ENCODE measurements around the gene DENND1A. TPM values are rescaled to one million over a fixed set of nuclear protein-coding genes. Genes with fewer than 3 reads are reported as not detected.

Gene DENND1A
- total and polyA plus RNA-seq, 2 experiments from 2014 or later, result 13.1 to 14.5 TPM

GRCh38 chr9:123601828-123602227 is 328.1 kb downstream of the DENND1A start:
- Histone ChIP-seq H3K36me3 (no peaks in the 10 kb centered on the region), H3K4me3 (no peak overlapping the region), H3K9me3 (ENCODE audit: low read depth) (no peaks in the 10 kb centered on the region), H3K27ac (no peak overlapping the region), H3K4me1 (ENCODE audit: low read depth) (peaks cover 11% of the 10 kb centered on the region), H3K27me3 (no peaks in the 10 kb centered on the region)
- TF ChIP-seq CTCF (IDR thresholded peaks at IDR 0.05; ENCODE audit: low read depth, low read length), result no peak
- DNase-seq (ENCODE audit: low read depth in 1 of 2, low spot score in 1 of 2), result no peak

- Histone ChIP-seq H3K4me1 (ENCODE audit: low read depth) (peaks cover 2% of the 10 kb centered on the region), H3K36me3 (no peaks in the 10 kb centered on the region), H3K9me3 (ENCODE audit: low read depth) (no peaks in the 10 kb centered on the region), H3K27me3 (no peaks in the 10 kb centered on the region), H3K27ac (no peak overlapping the region), H3K4me3 (no peak overlapping the region)
- no peak for DNase-seq (ENCODE audit: low read depth in 1 of 2, low spot score in 1 of 2)
- no peak for TF ChIP-seq CTCF (IDR thresholded peaks at IDR 0.05; ENCODE audit: low read depth, low read length)
These were observed 330.1 kb downstream of the DENND1A start for GRCh38 chr9:123599781-123600180.

GRCh38 chr9:123597876-123598556 is 331.9 kb downstream of the DENND1A start:
- H3K9me3 ChIP-seq (ENCODE audit: low read depth), result no peaks in the 10 kb centered on the region
- TF ChIP-seq CTCF (IDR thresholded peaks at IDR 0.05; ENCODE audit: low read depth, low read length), result no peak
- no peak for DNase-seq (ENCODE audit: low read depth in 1 of 2, low spot score in 1 of 2)
- H3K36me3 ChIP-seq, result no peaks in the 10 kb centered on the region
- peaks cover 2% of the 10 kb centered on the region for H3K4me1 ChIP-seq (ENCODE audit: low read depth)
- no peak overlapping the region for H3K4me3 ChIP-seq
- no peaks in the 10 kb centered on the region for H3K27me3 ChIP-seq
- H3K27ac ChIP-seq, result no peak overlapping the region

- Histone ChIP-seq H3K9me3 (ENCODE audit: low read depth) (no peaks in the 10 kb centered on the region), H3K4me3 (no peak overlapping the region), H3K4me1 (ENCODE audit: low read depth) (peaks cover 2% of the 10 kb centered on the region), H3K27me3 (no peaks in the 10 kb centered on the region), H3K36me3 (no peaks in the 10 kb centered on the region), H3K27ac (no peak overlapping the region)
- DNase-seq (ENCODE audit: low read depth in 1 of 2, low spot score in 1 of 2), result no peak
- no peak for TF ChIP-seq CTCF (IDR thresholded peaks at IDR 0.05; ENCODE audit: low read depth, low read length)
These were observed 332.9 kb downstream of the DENND1A start for GRCh38 chr9:123597048-123597447.

- H3K27ac ChIP-seq, result no peak overlapping the region
- TF ChIP-seq CTCF (IDR thresholded peaks at IDR 0.05; ENCODE audit: low read depth, low read length), result no peak
- H3K36me3 ChIP-seq, result no peaks in the 10 kb centered on the region
- H3K27me3 ChIP-seq, result no peaks in the 10 kb centered on the region
- no peaks in the 10 kb centered on the region for H3K9me3 ChIP-seq (ENCODE audit: low read depth)
- H3K4me3 ChIP-seq, result no peak overlapping the region
- no peak for DNase-seq (ENCODE audit: low read depth in 1 of 2, low spot score in 1 of 2)
- no peaks in the 10 kb centered on the region for H3K4me1 ChIP-seq (ENCODE audit: low read depth)
These were observed 338.6 kb downstream of the DENND1A start for GRCh38 chr9:123591283-123591682.
